ENCODE results near the gene GNAO1. TPM values are rescaled to one million over a fixed set of nuclear protein-coding genes. Genes with fewer than 3 reads are reported as not detected.

Gene GNAO1
- total and polyA plus RNA-seq, 2 of the 13 experiments (the other 11 are each of a cell fraction or from before 2014, with no cell fraction given): not detected

DNA sequence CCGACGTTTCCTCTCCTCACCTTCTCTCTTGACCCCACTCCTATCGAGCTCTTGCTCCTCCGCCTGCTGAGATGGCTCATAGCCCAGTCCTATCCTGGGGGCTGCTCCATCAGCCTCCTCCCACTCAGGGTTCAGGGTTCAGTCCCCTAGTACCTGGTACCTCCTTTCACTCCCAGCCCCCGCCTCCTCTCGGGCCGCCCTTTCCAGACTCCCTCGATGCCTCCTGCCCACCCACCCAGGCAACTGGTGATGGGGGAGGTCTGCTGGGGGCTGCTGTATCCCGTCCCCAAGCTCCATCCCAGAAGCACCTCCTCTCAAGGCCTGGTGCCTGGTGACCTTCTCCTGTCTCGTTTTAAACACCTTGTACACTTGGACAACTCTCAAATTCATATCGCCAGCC, 140.1 kb downstream of the GNAO1 start (continued):
- TF ChIP-seq, protein P1, sequence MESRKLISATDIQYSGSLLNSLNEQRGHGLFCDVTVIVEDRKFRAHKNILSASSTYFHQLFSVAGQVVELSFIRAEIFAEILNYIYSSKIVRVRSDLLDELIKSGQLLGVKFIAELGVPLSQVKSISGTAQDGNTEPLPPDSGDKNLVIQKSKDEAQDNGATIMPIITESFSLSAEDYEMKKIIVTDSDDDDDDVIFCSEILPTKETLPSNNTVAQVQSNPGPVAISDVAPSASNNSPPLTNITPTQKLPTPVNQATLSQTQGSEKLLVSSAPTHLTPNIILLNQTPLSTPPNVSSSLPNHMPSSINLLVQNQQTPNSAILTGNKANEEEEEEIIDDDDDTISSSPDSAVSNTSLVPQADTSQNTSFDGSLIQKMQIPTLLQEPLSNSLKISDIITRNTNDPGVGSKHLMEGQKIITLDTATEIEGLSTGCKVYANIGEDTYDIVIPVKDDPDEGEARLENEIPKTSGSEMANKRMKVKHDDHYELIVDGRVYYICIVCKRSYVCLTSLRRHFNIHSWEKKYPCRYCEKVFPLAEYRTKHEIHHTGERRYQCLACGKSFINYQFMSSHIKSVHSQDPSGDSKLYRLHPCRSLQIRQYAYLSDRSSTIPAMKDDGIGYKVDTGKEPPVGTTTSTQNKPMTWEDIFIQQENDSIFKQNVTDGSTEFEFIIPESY (CRISPR knock-in tag; IDR thresholded peaks at IDR 0.05): no peak
- TF ChIP-seq ZMYM4 (CRISPR knock-in tag; IDR thresholded peaks at IDR 0.05) (no peak), SP2 (CRISPR knock-in tag; IDR thresholded peaks at IDR 0.05) (no peak)

- H4K20me1 ChIP-seq (ENCODE audit: insufficient read depth, low read length): no peaks in the 10 kb centered on the region
- H3K36me3 ChIP-seq (replicated peaks in 1 of 2; ENCODE audit: control insufficient read depth in 1 of 2, insufficient read depth in 2 of 2, low read length in 2 of 2): no peaks in the 10 kb centered on the region
- no TSS peak for BruUV-seq (replicated peaks)
- POLR2A ChIA-PET: no interaction called here
- WGBS (ENCODE audit: low lambda C conversion rate): 20% methylated on average over 8 of the region's 8 CpGs
- no peak overlapping the region for H3K9ac ChIP-seq (ENCODE audit: insufficient read depth, low read depth, low read length)
- H3K4me1 ChIP-seq (ENCODE audit: insufficient read depth, low read length): no peaks in the 10 kb centered on the region
- H3K27me3 ChIP-seq (ENCODE audit: control insufficient read depth in 1 of 2, insufficient read depth in 2 of 2, low read length in 2 of 2): peaks cover 5 to 72% of the 10 kb centered on the region in 2 experiments; a peak in 4 of 5 replicates
- intact Hi-C loops (cut with micrococcal nuclease; ENCODE audit: unreplicated experiment) (loop anchor here (1.0 to 2.0 kb wide), 3 partner anchors 24 to 370 kb away; no protein-coding TSS in a partner anchor), in situ Hi-C loops (cut with HindIII; ENCODE audit: extremely low pct_ligation_motif_present, low pct_unique_long_range_greater_than_20kb) (no loop called here)
- TF ChIP-seq POLR2AphosphoS5 (IDR thresholded peaks at IDR 0.05; ENCODE audit: low read depth, low read length) (no peak), NFE2L1 (CRISPR knock-in tag; IDR thresholded peaks at IDR 0.05; ENCODE audit: borderline replicate concordance) (no peak), RAD21 (CRISPR knock-in tag; IDR thresholded peaks at IDR 0.05) (no peak), HIVEP1 (CRISPR knock-in tag; IDR thresholded peaks at IDR 0.05) (no peak), ZBTB39 (CRISPR knock-in tag; IDR thresholded peaks at IDR 0.05) (no peak), ZNF501 (CRISPR knock-in tag; IDR thresholded peaks at IDR 0.05) (no peak), ZFP36 (IDR thresholded peaks at IDR 0.05; ENCODE audit: borderline replicate concordance, low read depth, low read length, partially characterized antibody) (no peak), ZMAT5 (CRISPR knock-in tag; IDR thresholded peaks at IDR 0.05; ENCODE audit: borderline replicate concordance, low read depth) (no peak)
- TF ChIP-seq, protein P2, sequence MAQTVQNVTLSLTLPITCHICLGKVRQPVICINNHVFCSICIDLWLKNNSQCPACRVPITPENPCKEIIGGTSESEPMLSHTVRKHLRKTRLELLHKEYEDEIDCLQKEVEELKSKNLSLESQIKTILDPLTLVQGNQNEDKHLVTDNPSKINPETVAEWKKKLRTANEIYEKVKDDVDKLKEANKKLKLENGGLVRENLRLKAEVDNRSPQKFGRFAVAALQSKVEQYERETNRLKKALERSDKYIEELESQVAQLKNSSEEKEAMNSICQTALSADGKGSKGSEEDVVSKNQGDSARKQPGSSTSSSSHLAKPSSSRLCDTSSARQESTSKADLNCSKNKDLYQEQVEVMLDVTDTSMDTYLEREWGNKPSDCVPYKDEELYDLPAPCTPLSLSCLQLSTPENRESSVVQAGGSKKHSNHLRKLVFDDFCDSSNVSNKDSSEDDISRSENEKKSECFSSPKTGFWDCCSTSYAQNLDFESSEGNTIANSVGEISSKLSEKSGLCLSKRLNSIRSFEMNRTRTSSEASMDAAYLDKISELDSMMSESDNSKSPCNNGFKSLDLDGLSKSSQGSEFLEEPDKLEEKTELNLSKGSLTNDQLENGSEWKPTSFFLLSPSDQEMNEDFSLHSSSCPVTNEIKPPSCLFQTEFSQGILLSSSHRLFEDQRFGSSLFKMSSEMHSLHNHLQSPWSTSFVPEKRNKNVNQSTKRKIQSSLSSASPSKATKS (CRISPR knock-in tag; IDR thresholded peaks at IDR 0.05): no peak
- CTCF ChIA-PET (ENCODE audit: low intra/inter-chr PET ratio, low total read pairs): interaction anchor here (4.2 kb wide), 1 partner anchor 25 kb away, joined by 58 read pairs; no protein-coding TSS in a partner anchor
- no peak for DNase-seq (ENCODE audit: low spot score)
- no peak overlapping the region for H3K27ac ChIP-seq (ENCODE audit: extremely low read length, insufficient read depth, low read length)
- H3K9me3 ChIP-seq (ENCODE audit: low read length): no peaks in the 10 kb centered on the region
- no peak overlapping the region for H3K4me3 ChIP-seq (replicated peaks in 1 of 3; ENCODE audit: insufficient read depth in 1 of 3, low read depth in 2 of 3, low read length in 3 of 3)
- no peak overlapping the region for H3K4me2 ChIP-seq (ENCODE audit: low read depth, low read length)
- H2AFZ ChIP-seq (ENCODE audit: low read length): no peak overlapping the region
- no peak for FAIRE-seq
- no peaks in the 10 kb centered on the region for H3K79me2 ChIP-seq (ENCODE audit: insufficient read depth, low read length)
- ATAC-seq: no peak
Measured at GRCh38 chr16:56331915-56332314, 140.6 kb downstream of the GNAO1 start.

Data from HepG2 (cell line).